K562 (cell line): ENCODE data around the gene MPV17L2. TPM values are rescaled to one million over a fixed set of nuclear protein-coding genes. Genes with fewer than 3 reads are reported as not detected.

Source experiments
- CBFB ChIP-seq: sonication (generic); formaldehyde crosslinking; IDR thresholded peaks from 2 replicates; pipeline ENCODE4 v1.4.0; 2020; ENCODE audit warnings: mild to moderate bottlenecking, missing genetic modification reagents
- CREB1 ChIP-seq, 2 experiments: sonication (generic) in 1 of 2; formaldehyde crosslinking in 1 of 2; IDR thresholded peaks; 2 replicates each; pipeline versions ENCODE4 v1.6.1 to v1.8.0; 2012 to 2022; ENCODE audit warnings: inconsistent platforms in 1 of 2, mild to moderate bottlenecking in 1 of 2, missing genetic modification reagents in 1 of 2, moderate library complexity in 1 of 2
- ETV1 ChIP-seq: fragments of 450-650 bp; conservative IDR thresholded peaks from 2 replicates; pipeline ENCODE4 v1.6.1; 2016; ENCODE audit warnings: missing genetic modification characterization, control low read depth, low read depth, missing compliant biosample characterization
- GABPA ChIP-seq: fragments of 200-800 bp; sonication (Bioruptor generic); conservative IDR thresholded peaks from 2 replicates; pipeline ENCODE4 v1.6.1; 2016; ENCODE audit warnings: low read depth, missing genetic modification characterization, missing compliant biosample characterization
- GATAD2A ChIP-seq: fragments of 450-650 bp; IDR thresholded peaks from 2 replicates; pipeline ENCODE4 v1.6.1; 2017
- HCFC1 ChIP-seq: IDR thresholded peaks from 2 replicates; pipeline ENCODE4 v1.6.1; 2012; ENCODE audit warnings: low read depth, low read length, improper control_type of control experiment
- HDAC1 ChIP-seq, 2 experiments: fragments of 450-650 bp; IDR thresholded peaks; 2 replicates each; pipeline ENCODE4 v1.6.1; 2016 to 2017; ENCODE audit warnings: inconsistent platforms in 1 of 2, mild to moderate bottlenecking in 1 of 2, moderate library complexity in 1 of 2
- KAT2B ChIP-seq: IDR thresholded peaks from one replicate; pipeline ENCODE4 v1.6.1; 2012; ENCODE audit warnings: low read depth, mild to moderate bottlenecking, control low read depth, inconsistent platforms, low read length, moderate library complexity
- KLF16 ChIP-seq: IDR thresholded peaks from 2 replicates; pipeline ENCODE4 v1.6.1; 2016; ENCODE audit warnings: antibody characterized with exemption
- NFATC3 ChIP-seq: fragments of 450-650 bp; IDR thresholded peaks from 2 replicates; pipeline ENCODE4 v1.6.1; 2017; ENCODE audit warnings: mild to moderate bottlenecking
- NR2C1 ChIP-seq, 2 experiments: fragments of 450-650 bp; IDR thresholded peaks; 2 replicates each; pipeline ENCODE4 v1.6.1; 2017; ENCODE audit warnings: mild to moderate bottlenecking in 2 of 2, antibody characterized with exemption in 1 of 2, inconsistent platforms in 1 of 2, missing compliant biosample characterization in 1 of 2, missing genetic modification characterization in 1 of 2
- PHB2 ChIP-seq: fragments of 450-650 bp; IDR thresholded peaks from 2 replicates; pipeline ENCODE4 v1.6.1; 2017; ENCODE audit warnings: low read depth
- POLR2AphosphoS2 ChIP-seq: IDR thresholded peaks from 2 replicates; pipeline ENCODE4 v1.6.1; 2012; ENCODE audit warnings: low read length, improper control_type of control experiment
- SP1 ChIP-seq: sonication (generic); formaldehyde crosslinking; IDR thresholded peaks from 2 replicates; pipeline ENCODE4 v1.8.1; 2022; ENCODE audit warnings: mild to moderate bottlenecking, missing genetic modification reagents
- SRF ChIP-seq, 2 experiments: fragments of 250-450, 450-650 bp in 1 of 2; sonication (Bioruptor Pico) in 1 of 2; sonication (generic) in 1 of 2; formaldehyde crosslinking; IDR thresholded peaks; 2 replicates each; pipeline versions ENCODE4 v1.5.0 to v1.5.1; 2020 to 2022; ENCODE audit warnings: mild to moderate bottlenecking in 1 of 2, missing genetic modification reagents in 1 of 2
- TAL1 ChIP-seq: fragments of 450-650 bp; IDR thresholded peaks from 2 replicates; pipeline ENCODE4 v1.6.1; 2016; ENCODE audit warnings: mild to moderate bottlenecking
- TBP ChIP-seq: optimal IDR thresholded peaks from 2 replicates; pipeline ENCODE3; 2011; ENCODE audit warnings: low read depth, low read length, improper control_type of control experiment
- ZNF121 ChIP-seq: sonication (generic); formaldehyde crosslinking; conservative IDR thresholded peaks from 2 replicates; pipeline ENCODE4 v1.8.0; 2022; ENCODE audit warnings: missing genetic modification reagents
- ZNF354B ChIP-seq: fragments of 250-450 bp; sonication (Bioruptor Pico); IDR thresholded peaks from 2 replicates; pipeline ENCODE4 v1.4.0; 2020
- ZNF695 ChIP-seq: fragments of 450-650 bp; formaldehyde crosslinking; IDR thresholded peaks from 2 replicates; pipeline ENCODE4 v1.4.0; 2020; ENCODE audit warnings: mild to moderate bottlenecking, moderate library complexity
- polyA plus RNA-seq, 8 experiments: library from polyadenylated mRNA; depleted of rRNA in 4 of 8; stranded (reverse) in 5 of 8; unstranded in 3 of 8; fragments of >200 nt; fragmentation: Nextera tagmentation in 2 of 8; fragmentation: Illumina TruSeq in 1 of 8; extraction: Ambion mirVana in 2 of 8; extraction: Trizol in 1 of 8; gene quantifications; 2 replicates each; pipeline versions ENCODE4 v1.2.1 to v1.2.3, GENCODE V29; 2011 to 2014; ENCODE audit warnings: inconsistent platforms in 1 of 8, missing spikeins in 1 of 8
- total RNA-seq, 7 experiments: library from RNA; depleted of rRNA in 6 of 7; stranded (reverse); fragments of >200 nt in 6 of 7; fragmentation: Illumina TruSeq in 2 of 7; extraction: Trizol in 2 of 7; gene quantifications; 2 replicates each; pipeline versions ENCODE4 v1.2.1 to v1.2.3, GENCODE V29; 2011 to 2021; ENCODE audit warnings: low replicate concordance in 1 of 7
- TF ChIP-seq, protein P1 (sequence below): fragments of 450-650 bp; formaldehyde crosslinking; IDR thresholded peaks from 2 replicates; pipeline ENCODE4 v1.4.0; 2022; ENCODE audit warnings: mild to moderate bottlenecking, moderate library complexity
- TF ChIP-seq, protein P2 (sequence below): IDR thresholded peaks from 2 replicates; pipeline ENCODE4 v1.6.1; 2011; ENCODE audit warnings: borderline replicate concordance, low read depth, mild to moderate bottlenecking, moderate library complexity, low read length; ENCODE audit not compliant: insufficient read depth, poor library complexity, severe bottlenecking
- TF ChIP-seq, protein P3 (sequence below): fragments of 450-650 bp; conservative IDR thresholded peaks from 2 replicates; pipeline ENCODE4 v1.6.1; 2016; ENCODE audit warnings: missing genetic modification characterization, low read depth, mild to moderate bottlenecking, missing compliant biosample characterization, moderate library complexity
- TF ChIP-seq, protein P4 (sequence below): sonication (generic); formaldehyde crosslinking; IDR thresholded peaks from 2 replicates; pipeline ENCODE4 v1.8.1; 2023; ENCODE audit warnings: mild to moderate bottlenecking, missing genetic modification reagents

MPV17L2 gene
- total and polyA plus RNA-seq, 9 of the 15 experiments (the other 6 are each of a cell fraction or from before 2014, with no cell fraction given): 10.6 to 60.2 (median 28.5) TPM

DNA sequence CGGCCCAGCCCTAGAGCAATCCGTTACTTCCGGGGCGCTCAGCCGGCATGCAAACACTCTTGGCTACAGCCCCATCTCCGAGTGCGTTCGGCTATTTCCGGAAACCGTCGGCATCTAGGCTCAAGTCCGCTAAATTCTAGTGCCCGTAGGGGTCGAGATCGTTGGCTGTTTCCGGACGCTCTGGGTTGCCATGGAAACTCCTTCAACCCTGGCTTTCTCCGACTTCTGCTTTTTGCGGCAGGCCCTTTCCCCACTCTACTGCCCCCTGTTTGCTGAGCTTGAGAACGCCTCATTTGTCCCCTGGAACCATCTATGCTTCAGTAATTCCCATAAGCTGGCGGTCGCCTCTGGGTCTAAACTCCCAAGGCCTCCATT, 40.6 kb upstream of the MPV17L2 start (continued):
- TF ChIP-seq, protein P1, sequence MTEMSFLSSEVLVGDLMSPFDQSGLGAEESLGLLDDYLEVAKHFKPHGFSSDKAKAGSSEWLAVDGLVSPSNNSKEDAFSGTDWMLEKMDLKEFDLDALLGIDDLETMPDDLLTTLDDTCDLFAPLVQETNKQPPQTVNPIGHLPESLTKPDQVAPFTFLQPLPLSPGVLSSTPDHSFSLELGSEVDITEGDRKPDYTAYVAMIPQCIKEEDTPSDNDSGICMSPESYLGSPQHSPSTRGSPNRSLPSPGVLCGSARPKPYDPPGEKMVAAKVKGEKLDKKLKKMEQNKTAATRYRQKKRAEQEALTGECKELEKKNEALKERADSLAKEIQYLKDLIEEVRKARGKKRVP (CRISPR knock-in tag): no peak
- TF ChIP-seq CREB1 (IDR thresholded peaks at IDR 0.05): no peak
- TF ChIP-seq CREB1 (CRISPR knock-in tag; IDR thresholded peaks at IDR 0.05): peak; percentile 61; the same call in 1 of the 2 replicates
- TF ChIP-seq NR2C1 (IDR thresholded peaks at IDR 0.05): no peak
- peak; percentile 8 for TF ChIP-seq NR2C1 (tag; IDR thresholded peaks at IDR 0.05)
- peak in 1 of 2 experiments; percentile 77; a peak in 2 of 4 replicates for TF ChIP-seq HDAC1 (IDR thresholded peaks at IDR 0.05)
- TF ChIP-seq SRF (CRISPR knock-in tag; IDR thresholded peaks at IDR 0.05): 0 out of 4 replicates have a peak, but pooled peaks of 1 of the 2 experiments have one; percentile 24
- no peak for TF ChIP-seq KAT2B
- TF ChIP-seq, protein P2, sequence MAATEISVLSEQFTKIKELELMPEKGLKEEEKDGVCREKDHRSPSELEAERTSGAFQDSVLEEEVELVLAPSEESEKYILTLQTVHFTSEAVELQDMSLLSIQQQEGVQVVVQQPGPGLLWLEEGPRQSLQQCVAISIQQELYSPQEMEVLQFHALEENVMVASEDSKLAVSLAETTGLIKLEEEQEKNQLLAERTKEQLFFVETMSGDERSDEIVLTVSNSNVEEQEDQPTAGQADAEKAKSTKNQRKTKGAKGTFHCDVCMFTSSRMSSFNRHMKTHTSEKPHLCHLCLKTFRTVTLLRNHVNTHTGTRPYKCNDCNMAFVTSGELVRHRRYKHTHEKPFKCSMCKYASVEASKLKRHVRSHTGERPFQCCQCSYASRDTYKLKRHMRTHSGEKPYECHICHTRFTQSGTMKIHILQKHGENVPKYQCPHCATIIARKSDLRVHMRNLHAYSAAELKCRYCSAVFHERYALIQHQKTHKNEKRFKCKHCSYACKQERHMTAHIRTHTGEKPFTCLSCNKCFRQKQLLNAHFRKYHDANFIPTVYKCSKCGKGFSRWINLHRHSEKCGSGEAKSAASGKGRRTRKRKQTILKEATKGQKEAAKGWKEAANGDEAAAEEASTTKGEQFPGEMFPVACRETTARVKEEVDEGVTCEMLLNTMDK: peak; percentile 92
- TF ChIP-seq CBFB (CRISPR knock-in tag): peak; percentile 78
- no peak for TF ChIP-seq TAL1
- no peak for TF ChIP-seq POLR2AphosphoS2
- no peak for TF ChIP-seq NFATC3
- peak; percentile 88 for TF ChIP-seq GABPA (tag)
- TF ChIP-seq, protein P3, sequence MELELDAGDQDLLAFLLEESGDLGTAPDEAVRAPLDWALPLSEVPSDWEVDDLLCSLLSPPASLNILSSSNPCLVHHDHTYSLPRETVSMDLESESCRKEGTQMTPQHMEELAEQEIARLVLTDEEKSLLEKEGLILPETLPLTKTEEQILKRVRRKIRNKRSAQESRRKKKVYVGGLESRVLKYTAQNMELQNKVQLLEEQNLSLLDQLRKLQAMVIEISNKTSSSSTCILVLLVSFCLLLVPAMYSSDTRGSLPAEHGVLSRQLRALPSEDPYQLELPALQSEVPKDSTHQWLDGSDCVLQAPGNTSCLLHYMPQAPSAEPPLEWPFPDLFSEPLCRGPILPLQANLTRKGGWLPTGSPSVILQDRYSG (tag): no peak
- TF ChIP-seq ZNF695 (CRISPR knock-in tag): 0 out of 2 replicates have a peak, but pooled peaks have one; percentile 28
- TF ChIP-seq ZNF354B (CRISPR knock-in tag): no peak
- TF ChIP-seq SP1 (CRISPR knock-in tag): peak; percentile 90
- TF ChIP-seq TBP: no peak
- TF ChIP-seq HCFC1: peak; percentile 42; the same call in 1 of the 2 replicates
- TF ChIP-seq ETV1 (tag): peak; percentile 96
- TF ChIP-seq ZNF121: peak; percentile 99
- TF ChIP-seq KLF16: peak; percentile 67; the same call in 1 of the 2 replicates
- TF ChIP-seq PHB2: no peak
- TF ChIP-seq, protein P4, sequence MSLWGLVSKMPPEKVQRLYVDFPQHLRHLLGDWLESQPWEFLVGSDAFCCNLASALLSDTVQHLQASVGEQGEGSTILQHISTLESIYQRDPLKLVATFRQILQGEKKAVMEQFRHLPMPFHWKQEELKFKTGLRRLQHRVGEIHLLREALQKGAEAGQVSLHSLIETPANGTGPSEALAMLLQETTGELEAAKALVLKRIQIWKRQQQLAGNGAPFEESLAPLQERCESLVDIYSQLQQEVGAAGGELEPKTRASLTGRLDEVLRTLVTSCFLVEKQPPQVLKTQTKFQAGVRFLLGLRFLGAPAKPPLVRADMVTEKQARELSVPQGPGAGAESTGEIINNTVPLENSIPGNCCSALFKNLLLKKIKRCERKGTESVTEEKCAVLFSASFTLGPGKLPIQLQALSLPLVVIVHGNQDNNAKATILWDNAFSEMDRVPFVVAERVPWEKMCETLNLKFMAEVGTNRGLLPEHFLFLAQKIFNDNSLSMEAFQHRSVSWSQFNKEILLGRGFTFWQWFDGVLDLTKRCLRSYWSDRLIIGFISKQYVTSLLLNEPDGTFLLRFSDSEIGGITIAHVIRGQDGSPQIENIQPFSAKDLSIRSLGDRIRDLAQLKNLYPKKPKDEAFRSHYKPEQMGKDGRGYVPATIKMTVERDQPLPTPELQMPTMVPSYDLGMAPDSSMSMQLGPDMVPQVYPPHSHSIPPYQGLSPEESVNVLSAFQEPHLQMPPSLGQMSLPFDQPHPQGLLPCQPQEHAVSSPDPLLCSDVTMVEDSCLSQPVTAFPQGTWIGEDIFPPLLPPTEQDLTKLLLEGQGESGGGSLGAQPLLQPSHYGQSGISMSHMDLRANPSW (CRISPR knock-in tag): 0 out of 2 replicates have a peak, but pooled peaks have one; percentile 85
- TF ChIP-seq GATAD2A: peak; percentile 98
